Psoas muscle (tissue), 8 donors: ENCODE data around the gene MYOCD. TPM values are rescaled to one million over a fixed set of nuclear protein-coding genes. Genes with fewer than 3 reads are reported as not detected.
"Not testable (repeated sequence)": the region's sequence is repeated elsewhere in the genome, so short reads cannot be mapped to it uniquely, and the experiment has no call there.

Experiments
- ATAC-seq, 4 donors: fragments of 200-7000 bp; cut with Tn5 transposase; one replicate each; pipeline ENCODE4 v1.9.1; 2020; ENCODE audit warnings: moderate library complexity in 3 of 4, mild to moderate bottlenecking in 2 of 4
- DNase-seq, 2 donors: peaks; one replicate each; pipeline ENCODE4 v3.0.0-alpha.2; 2020
- H3K27ac ChIP-seq: fragments of 200-600 bp; one replicate; pipeline ENCODE4 v1.8.0; 2022
- H3K27me3 ChIP-seq, 3 donors: fragments of 200-600 bp in 1 of 3; one replicate each; pipeline versions ENCODE4 v1.6.1 to v1.8.0; 2013 to 2022; ENCODE audit warnings: low read length in 2 of 3, mild to moderate bottlenecking in 2 of 3, moderate library complexity in 1 of 3; ENCODE audit not compliant: insufficient read depth in 3 of 3
- H3K36me3 ChIP-seq, 2 donors: fragments of 200-600 bp in 1 of 2; one replicate each; pipeline versions ENCODE4 v1.6.1 to v1.8.0; 2013 to 2022; ENCODE audit warnings: low read depth in 1 of 2, mild to moderate bottlenecking in 1 of 2, moderate library complexity in 1 of 2; ENCODE audit not compliant: insufficient read depth in 1 of 2
- H3K4me1 ChIP-seq: fragments of 200-600 bp; one replicate; pipeline ENCODE4 v1.8.0; 2022
- H3K4me3 ChIP-seq: fragments of 200-600 bp; one replicate; pipeline ENCODE4 v1.8.0; 2022; ENCODE audit warnings: mild to moderate bottlenecking
- H3K9me3 ChIP-seq: fragments of 200-600 bp; one replicate; pipeline ENCODE4 v1.8.0; 2022
- WGBS, 3 donors: extraction: QIAGEN DNeasy Blood & Tissue Kit; methylation state at CpG; one replicate each; pipeline versions ENCODE4 v1.1.6 to v1.1.7; 2013; 5-methylcytosine and 5-hydroxymethylcytosine counted together
- intact Hi-C, 2 donors: fragments of 100-400 bp; cut with DNase I; formaldehyde crosslinking; loops; one replicate each; pipeline versions ENCODE4 v1.11.0 to v1.14.2; 2022
- polyA plus RNA-seq, 3 donors: library from polyadenylated mRNA; stranded (reverse); fragments of 200-250 nt; gene quantifications; one replicate each; pipeline ENCODE4 v1.2.3, GENCODE V29; 2013
- total RNA-seq, 4 donors: library from RNA; stranded (reverse); fragmentation: NEBNext Ultra II Directional in 2 of 4; extraction: Animal tissue kit (Norgen Biotek cat#: 25700) in 2 of 4; gene quantifications; one replicate each; pipeline versions ENCODE4 v1.2.1 to v1.2.4, GENCODE V29; 2021 to 2023
- TF ChIP-seq, protein P1 (sequence below): fragments of 200-600 bp; IDR thresholded peaks from one replicate; pipeline ENCODE4 v1.8.0; 2022; ENCODE audit warnings: antibody characterized with exemption
- donor health status: healthy with polysubstance abuse.
- donor health status: DM: no; HTN: no; CAD: no; lungs with moderate emphysema.
- donor health status: Bipolar disorder and iron deficiency.
- donor health status: healthy.
- donor health status: DM: yes; HTN: yes; CAD: no.
- donor health status: DM: no; HTN: no; CAD: no.
- donor health status: DM: no; HTN: no; CAD: no.
- donor health status: DM: yes; HTN: yes; CAD: no.

Gene MYOCD
- total and polyA plus RNA-seq, 7 donors = 0.04 to 1.2 (median 0.22) TPM

DNA sequence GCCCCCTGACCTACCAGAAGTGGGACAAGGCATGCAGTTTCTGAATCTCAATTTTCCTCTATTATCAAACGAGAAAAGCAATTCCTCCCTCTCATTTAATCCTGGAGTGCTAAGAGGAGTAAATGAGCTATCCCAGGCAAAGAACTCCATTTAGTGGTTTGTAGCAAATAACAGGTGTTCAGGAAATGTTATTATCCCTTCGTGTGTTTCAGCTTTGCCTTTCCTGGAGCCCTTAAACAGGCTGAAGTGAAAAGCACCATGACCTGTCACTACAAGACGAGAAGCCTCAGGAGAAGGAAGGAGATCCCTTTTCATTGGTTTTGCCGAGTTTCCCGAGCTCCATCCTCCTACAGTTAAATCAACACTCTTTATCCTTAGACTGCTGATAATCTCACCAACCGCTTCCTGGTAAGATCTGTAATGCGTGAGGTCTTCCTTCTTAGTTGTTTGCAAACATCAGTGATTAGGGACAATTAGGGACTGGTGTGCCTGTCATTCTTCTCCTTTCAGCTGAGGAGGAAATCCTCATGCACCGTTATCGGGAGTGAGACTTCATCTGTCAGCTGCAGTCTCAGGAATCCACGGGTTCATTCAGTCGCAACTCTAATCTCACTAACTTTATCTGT, 30.8 kb upstream of the MYOCD start:
- Histone ChIP-seq H3K36me3 (no peaks in the 10 kb centered on the region), H3K9me3 (no peaks in the 10 kb centered on the region), H3K4me3 (no peak overlapping the region), H3K4me1 (no peaks in the 10 kb centered on the region), H3K27me3 (no peaks in the 10 kb centered on the region), H3K27ac (no peak overlapping the region)
- intact Hi-C loops = no loop called here
- TF ChIP-seq, protein P1, sequence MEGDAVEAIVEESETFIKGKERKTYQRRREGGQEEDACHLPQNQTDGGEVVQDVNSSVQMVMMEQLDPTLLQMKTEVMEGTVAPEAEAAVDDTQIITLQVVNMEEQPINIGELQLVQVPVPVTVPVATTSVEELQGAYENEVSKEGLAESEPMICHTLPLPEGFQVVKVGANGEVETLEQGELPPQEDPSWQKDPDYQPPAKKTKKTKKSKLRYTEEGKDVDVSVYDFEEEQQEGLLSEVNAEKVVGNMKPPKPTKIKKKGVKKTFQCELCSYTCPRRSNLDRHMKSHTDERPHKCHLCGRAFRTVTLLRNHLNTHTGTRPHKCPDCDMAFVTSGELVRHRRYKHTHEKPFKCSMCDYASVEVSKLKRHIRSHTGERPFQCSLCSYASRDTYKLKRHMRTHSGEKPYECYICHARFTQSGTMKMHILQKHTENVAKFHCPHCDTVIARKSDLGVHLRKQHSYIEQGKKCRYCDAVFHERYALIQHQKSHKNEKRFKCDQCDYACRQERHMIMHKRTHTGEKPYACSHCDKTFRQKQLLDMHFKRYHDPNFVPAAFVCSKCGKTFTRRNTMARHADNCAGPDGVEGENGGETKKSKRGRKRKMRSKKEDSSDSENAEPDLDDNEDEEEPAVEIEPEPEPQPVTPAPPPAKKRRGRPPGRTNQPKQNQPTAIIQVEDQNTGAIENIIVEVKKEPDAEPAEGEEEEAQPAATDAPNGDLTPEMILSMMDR = no peak
- 28 to 36% (median 30%) methylated on average over 11 of the region's 11 CpGs for WGBS, 3 donors
- DNase-seq (no peak), ATAC-seq (no peak)

DNA sequence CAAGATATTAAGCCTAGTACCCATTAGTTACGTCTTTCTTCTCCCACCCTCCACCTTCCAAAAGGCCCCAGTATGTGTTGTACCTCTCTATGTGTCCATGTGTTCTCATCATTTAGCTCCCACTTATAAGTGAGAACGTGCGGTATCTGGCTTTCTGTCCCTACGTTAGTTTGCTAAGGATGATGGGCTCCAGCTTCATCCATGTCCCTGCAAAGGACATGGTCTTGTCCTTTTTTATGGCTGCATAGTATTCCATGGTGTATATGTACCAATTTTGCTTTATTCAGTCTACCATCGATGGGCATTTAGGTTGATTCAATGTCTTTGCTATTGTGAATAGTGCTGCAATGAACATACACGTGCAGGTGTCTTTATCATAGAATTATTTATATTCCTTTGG, 29.7 kb upstream of the MYOCD start:
- H3K27me3 ChIP-seq, H3K36me3 ChIP-seq, H3K27ac ChIP-seq, H3K4me1 ChIP-seq, DNase-seq, H3K4me3 ChIP-seq, ATAC-seq, H3K9me3 ChIP-seq, intact Hi-C loops: not testable (repeated sequence)
- WGBS, 3 donors = 88 to 93% (median 89%) methylated on average over 6 of the region's 6 CpGs

DNA sequence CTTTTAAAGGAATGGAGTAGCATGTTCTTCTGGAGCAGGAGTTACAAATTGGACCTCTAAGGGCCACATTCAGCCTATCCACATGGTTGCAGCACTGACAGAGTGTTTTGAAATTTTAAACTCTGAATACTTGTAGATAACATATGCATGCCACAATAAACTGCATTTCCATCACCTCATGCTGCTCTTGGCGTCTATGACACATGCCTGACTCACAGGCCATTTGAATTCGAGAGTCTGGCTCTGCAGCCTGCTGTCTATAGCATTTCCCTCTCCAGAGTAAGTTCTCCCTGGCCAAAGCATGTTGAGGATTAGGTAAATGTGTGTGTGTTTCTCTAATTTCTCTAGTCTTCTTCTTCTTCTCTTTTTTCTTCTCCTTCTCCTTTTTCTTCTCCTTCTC, 28.7 kb upstream of the MYOCD start:
- ATAC-seq = no peak
- no peak for DNase-seq
- TF ChIP-seq, protein P1 = no peak
- Histone ChIP-seq H3K4me3 (no peak overlapping the region), H3K27ac (no peak overlapping the region), H3K4me1 (no peaks in the 10 kb centered on the region), H3K36me3 (no peaks in the 10 kb centered on the region), H3K27me3 (no peaks in the 10 kb centered on the region), H3K9me3 (no peaks in the 10 kb centered on the region)
- intact Hi-C loops = no loop called here
- WGBS, 3 donors = 27 to 32% (median 31%) methylated on average over 2 of the region's 2 CpGs

DNA sequence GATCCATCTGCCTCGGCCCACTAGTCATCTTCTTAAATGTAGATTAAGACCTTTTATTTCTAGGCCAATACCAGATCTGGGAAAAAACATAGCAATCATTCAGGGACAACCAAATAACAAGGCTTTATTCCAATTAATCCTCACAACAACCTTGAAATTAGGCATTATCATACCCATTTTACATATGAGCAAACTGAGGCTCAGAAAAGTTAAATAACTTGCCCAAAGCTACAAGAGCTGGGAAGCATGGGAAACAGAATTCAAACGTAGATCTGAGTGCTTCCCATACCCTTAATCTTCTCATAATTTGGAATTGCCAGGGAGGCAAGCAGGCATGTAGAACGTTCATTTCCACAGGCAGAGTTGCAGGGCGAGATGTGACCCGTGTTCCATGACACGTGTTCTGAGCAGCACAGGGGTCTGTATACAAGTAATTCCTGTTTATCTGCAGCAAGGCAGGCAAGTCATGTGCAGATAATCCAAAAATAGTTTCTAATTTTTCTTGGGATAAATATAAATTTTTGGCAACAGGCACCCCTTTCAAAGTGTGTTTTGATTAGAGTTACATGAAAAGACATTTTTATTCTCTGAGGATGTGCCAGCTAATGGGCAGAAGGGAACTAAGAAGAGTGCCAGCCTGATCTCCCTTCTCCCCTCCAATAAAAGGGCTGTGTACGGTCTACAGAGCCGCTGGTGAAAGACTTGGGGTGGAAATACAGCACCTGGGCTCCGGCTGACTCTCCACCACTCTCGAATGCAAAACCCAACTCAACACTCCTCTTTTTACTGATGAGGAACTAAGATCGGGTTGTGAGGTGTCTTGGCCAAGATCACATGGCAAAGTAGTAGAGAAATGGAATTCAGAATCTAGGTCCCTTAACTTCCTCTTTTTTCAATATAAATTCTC, 27.7 kb upstream of the MYOCD start:
- 76 to 81% (median 80%) methylated on average over 11 of the region's 11 CpGs for WGBS, 3 donors
- Histone ChIP-seq H3K4me3 (no peak overlapping the region), H3K27me3 (no peaks in the 10 kb centered on the region), H3K27ac (no peak overlapping the region), H3K9me3 (no peaks in the 10 kb centered on the region), H3K36me3 (no peaks in the 10 kb centered on the region), H3K4me1 (no peaks in the 10 kb centered on the region)
- DNase-seq = no peak
- TF ChIP-seq, protein P1 = no peak
- ATAC-seq = no peak
- intact Hi-C loops = no loop called here

DNA sequence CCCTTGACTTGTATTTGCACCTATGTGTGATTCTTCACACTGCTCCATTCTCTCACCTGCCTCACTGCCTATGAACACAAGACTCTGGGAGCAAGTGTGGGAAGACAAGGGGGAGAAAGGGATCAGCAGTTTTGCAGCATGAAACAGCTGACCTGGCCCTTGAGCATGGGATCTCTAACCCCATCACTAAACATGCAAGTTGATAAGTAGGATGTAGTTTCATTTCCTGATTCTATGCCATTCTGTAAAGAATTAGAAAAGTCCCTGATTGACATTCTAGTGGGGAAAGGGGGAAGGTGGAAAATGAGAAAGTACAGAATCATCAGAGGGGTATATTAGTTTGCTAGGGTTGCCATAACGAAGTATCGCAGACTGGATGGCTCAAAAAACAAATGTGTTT, 25.3 kb upstream of the MYOCD start:
- Histone ChIP-seq H3K27me3 (no peaks in the 10 kb centered on the region), H3K36me3 (no peaks in the 10 kb centered on the region), H3K4me1 (no peaks in the 10 kb centered on the region), H3K27ac (no peak overlapping the region), H3K9me3 (no peaks in the 10 kb centered on the region), H3K4me3 (no peak overlapping the region)
- DNase-seq (no peak), ATAC-seq (no peak)
- intact Hi-C loops = no loop called here
- 92 to 99% (median 93%) methylated on average over 2 of the region's 2 CpGs for WGBS, 3 donors
- TF ChIP-seq, protein P1 = no peak
